ENCODE measurements around the gene TEX13D.
A peak's percentile ranks its signal among the peaks of the same experiment; 100 is the strongest.
"Not testable (repeated sequence)": the region's sequence is repeated elsewhere in the genome, so short reads cannot be mapped to it uniquely, and the experiment has no call there.

Gene TEX13D

GRCh38 chrX:124332481-124333424 lies at the start of gene TEX13D:
Gene TEX13D, plus strand, starts transcription at chrX:124332660. Its CDS starts 258 bp downstream, at chrX:124332918.
- DNase-seq: no peak

- DNase-seq: peak; percentile 39 to 45
Observed at GRCh38 chrX:124289443-124289842, 43.0 kb upstream of the TEX13D start.

GRCh38 chrX:124293810-124294209 lies 38.6 kb upstream of the TEX13D start:
- DNase-seq: no peak

GRCh38 chrX:124299323-124299722 lies 33.1 kb upstream of the TEX13D start:
- not testable (repeated sequence) for DNase-seq

GRCh38 chrX:124300405-124300804 lies 32.1 kb upstream of the TEX13D start:
- no peak for DNase-seq

- no peak for DNase-seq
Observed at GRCh38 chrX:124307253-124307907, 25.1 kb upstream of the TEX13D start.

- DNase-seq: no peak
Observed at GRCh38 chrX:124325732-124326131, 6.7 kb upstream of the TEX13D start.

GRCh38 chrX:124328765-124329164 lies 3.7 kb upstream of the TEX13D start:
- DNase-seq: no peak

GRCh38 chrX:124333862-124334261 lies 1.4 kb downstream of the TEX13D start:
- no peak for DNase-seq

GRCh38 chrX:124334555-124334954 lies 2.1 kb downstream of the TEX13D start:
- not testable (repeated sequence) for DNase-seq

- no peak for DNase-seq
Observed at GRCh38 chrX:124335598-124335997, 3.1 kb downstream of the TEX13D start.

GRCh38 chrX:124337916-124338315 lies 5.5 kb downstream of the TEX13D start:
- DNase-seq: no peak

- no peak for DNase-seq
Observed at GRCh38 chrX:124338733-124339514, 6.5 kb downstream of the TEX13D start.

- no peak for DNase-seq
Observed at GRCh38 chrX:124341396-124342132, 9.1 kb downstream of the TEX13D start.

- DNase-seq: no peak
Observed at GRCh38 chrX:124342174-124342867, 9.9 kb downstream of the TEX13D start.

GRCh38 chrX:124343016-124343415 lies 10.6 kb downstream of the TEX13D start:
- DNase-seq: no peak

- no peak for DNase-seq
Observed at GRCh38 chrX:124344246-124344645, 11.8 kb downstream of the TEX13D start.

GRCh38 chrX:124346117-124346876 lies 13.8 kb downstream of the TEX13D start, which contains the start of gene SH2D1A:
Gene SH2D1A, plus strand, starts transcription at chrX:124346563. Its CDS starts 80 bp downstream, at chrX:124346643.
- DNase-seq: no peak

- no peak for DNase-seq
Observed at GRCh38 chrX:124346877-124347241, 14.4 kb downstream of the TEX13D start.

GRCh38 chrX:124347242-124347641 lies 14.8 kb downstream of the TEX13D start:
- no peak for DNase-seq

GRCh38 chrX:124348182-124348581 lies 15.7 kb downstream of the TEX13D start:
- DNase-seq: no peak
